ENCODE measurements around the gene YPEL4.

Gene YPEL4

DNA sequence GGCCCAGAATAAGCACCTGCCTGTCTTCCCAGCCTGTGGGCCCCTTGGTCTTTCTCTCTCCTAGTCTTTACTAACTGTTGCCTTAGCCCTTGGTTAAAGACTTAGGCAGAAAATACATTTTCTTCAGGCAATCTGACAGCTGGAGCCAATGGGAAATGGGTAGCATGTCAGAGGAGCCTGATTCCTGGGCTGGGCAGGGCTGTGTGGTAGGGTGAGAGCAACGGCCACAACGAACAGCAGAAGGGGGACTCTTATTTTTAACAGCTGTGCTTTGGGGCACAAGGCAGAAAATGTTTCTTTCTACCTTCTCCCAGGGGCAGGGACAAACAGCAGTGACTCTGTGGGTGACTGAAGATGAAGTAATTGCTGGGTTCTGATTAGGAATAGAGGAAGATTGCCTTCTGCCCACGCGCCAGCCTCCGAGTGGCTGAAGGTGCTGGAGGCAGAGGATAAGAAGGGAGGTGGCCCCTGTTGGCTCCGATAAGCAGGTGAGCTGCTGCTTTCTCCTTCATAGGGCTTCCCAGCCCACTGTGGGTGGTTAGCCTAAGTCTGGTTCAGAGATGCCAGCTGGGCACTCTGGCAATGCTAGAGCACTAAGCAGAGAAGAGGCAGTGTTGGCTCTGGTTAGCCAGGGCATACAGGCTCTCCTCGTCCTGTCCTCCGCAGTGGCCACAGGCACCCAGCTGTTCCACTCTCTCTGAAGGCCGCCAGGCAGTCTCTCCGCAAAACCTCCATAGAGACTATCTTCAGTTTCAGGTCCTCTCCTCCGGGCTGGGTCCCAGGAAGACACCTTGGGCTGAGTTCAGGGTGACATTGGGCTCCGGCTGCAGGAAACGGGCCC is 1.5 kb downstream of the YPEL4 start:
- peak; percentile 33 for DNase-seq
- Histone ChIP-seq H2AK5ac (ENCODE audit: low read length, severe bottlenecking) (no peak overlapping the region), H3K23ac (ENCODE audit: low read length in 2 of 2) (no peak overlapping the region), H3K27ac (ENCODE audit: low read length, poor library complexity, severe bottlenecking) (no peak overlapping the region), H3K36me3 (ENCODE audit: control insufficient read depth in 1 of 2, insufficient read depth in 2 of 2, low read depth in 1 of 2, low read length in 2 of 2) (peaks cover 0 to 9% of the 10 kb centered on the region in 2 experiments), H3K4me3 (ENCODE audit: insufficient read depth in 1 of 2, low read depth in 1 of 2, low read length in 2 of 2) (peak overlapping the region in 1 of 2 experiments; percentile 83), H3K79me1 (replicated peaks; ENCODE audit: low read length, poor library complexity, severe bottlenecking) (peaks cover 5% of the 10 kb centered on the region), H3K18ac (ENCODE audit: low read depth in 1 of 2, low read length in 2 of 2) (peak overlapping the region in 1 of 2 experiments; percentile 58), H2BK5ac (ENCODE audit: low read depth, low read length, poor library complexity, severe bottlenecking) (no peak overlapping the region), H2AFZ (ENCODE audit: low read depth, low read length) (no peak overlapping the region), H2BK15ac (ENCODE audit: low read depth, poor library complexity, severe bottlenecking) (peak overlapping the region; percentile 15), H4K8ac (ENCODE audit: low read length) (peak overlapping the region; percentile 32), H3K4me2 (ENCODE audit: low read length, poor library complexity, severe bottlenecking) (peak overlapping the region; percentile 80), H3K4ac (ENCODE audit: low read depth in 1 of 2, low read length in 2 of 2) (no peak overlapping the region), H3K9me3 (ENCODE audit: control insufficient read depth, low read length) (no peaks in the 10 kb centered on the region), H3K14ac (ENCODE audit: low read length in 2 of 2) (peak overlapping the region in 1 of 2 experiments; percentile 4), H2BK12ac (ENCODE audit: low read length in 2 of 2) (peak overlapping the region; percentile 17 to 44), H3K27me3 (ENCODE audit: control insufficient read depth in 1 of 2, insufficient read depth in 1 of 2, low read length in 2 of 2) (peaks cover 16 to 39% of the 10 kb centered on the region in 2 experiments), H4K91ac (ENCODE audit: low read length) (no peak overlapping the region), H2BK120ac (ENCODE audit: low read depth, low read length) (peak overlapping the region; percentile 27), H3K9ac (ENCODE audit: low read length) (peak overlapping the region; percentile 89), H3K4me1 (ENCODE audit: control insufficient read depth, insufficient read depth, low read depth, low read length) (peaks cover 38% of the 10 kb centered on the region)
- WGBS: 9% methylated on average over 13 of the region's 13 CpGs

DNA sequence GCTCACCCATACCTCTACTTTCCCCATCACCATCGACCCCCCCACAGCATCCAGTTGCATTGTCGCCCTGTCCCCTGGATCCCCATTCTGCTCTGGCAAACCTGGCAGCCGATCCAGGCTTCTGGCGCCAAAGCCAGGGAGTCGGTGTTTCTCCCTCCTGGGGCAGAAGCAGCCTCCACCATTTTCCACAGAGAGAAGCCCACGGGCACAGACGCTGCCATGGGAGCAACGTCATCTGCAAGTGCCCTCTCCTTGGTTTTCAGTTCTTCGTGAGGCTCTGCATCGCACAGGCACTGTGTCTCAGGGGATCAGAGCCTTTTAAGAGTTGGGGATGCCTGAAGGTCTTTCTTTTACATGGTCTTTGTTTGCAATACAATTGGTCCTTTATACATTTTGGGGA is 2.3 kb downstream of the YPEL4 start:
- H3K14ac ChIP-seq (ENCODE audit: low read length in 2 of 2): no peak overlapping the region
- H3K27ac ChIP-seq (ENCODE audit: low read length, poor library complexity, severe bottlenecking): no peak overlapping the region
- peaks cover 16 to 39% of the 10 kb centered on the region in 2 experiments for H3K27me3 ChIP-seq (ENCODE audit: control insufficient read depth in 1 of 2, insufficient read depth in 1 of 2, low read length in 2 of 2)
- peak overlapping the region in 1 of 2 experiments; percentile 83 for H3K4me3 ChIP-seq (ENCODE audit: insufficient read depth in 1 of 2, low read depth in 1 of 2, low read length in 2 of 2)
- H2BK120ac ChIP-seq (ENCODE audit: low read depth, low read length): no peak overlapping the region
- no peak overlapping the region for H2BK5ac ChIP-seq (ENCODE audit: low read depth, low read length, poor library complexity, severe bottlenecking)
- H2AFZ ChIP-seq (ENCODE audit: low read depth, low read length): no peak overlapping the region
- H3K79me1 ChIP-seq (replicated peaks; ENCODE audit: low read length, poor library complexity, severe bottlenecking): peaks cover 8% of the 10 kb centered on the region
- peaks cover 41% of the 10 kb centered on the region for H3K4me1 ChIP-seq (ENCODE audit: control insufficient read depth, insufficient read depth, low read depth, low read length)
- H3K4ac ChIP-seq (ENCODE audit: low read depth in 1 of 2, low read length in 2 of 2): no peak overlapping the region
- H3K9me3 ChIP-seq (ENCODE audit: control insufficient read depth, low read length): no peaks in the 10 kb centered on the region
- H2BK12ac ChIP-seq (ENCODE audit: low read length in 2 of 2): no peak overlapping the region
- DNase-seq: no peak
- H3K23ac ChIP-seq (ENCODE audit: low read length in 2 of 2): peak overlapping the region in 1 of 2 experiments; percentile 41
- no peak overlapping the region for H3K18ac ChIP-seq (ENCODE audit: low read depth in 1 of 2, low read length in 2 of 2)
- no peak overlapping the region for H2BK15ac ChIP-seq (ENCODE audit: low read depth, poor library complexity, severe bottlenecking)
- peak overlapping the region; percentile 2 for H3K4me2 ChIP-seq (ENCODE audit: low read length, poor library complexity, severe bottlenecking)
- H2AK5ac ChIP-seq (ENCODE audit: low read length, severe bottlenecking): no peak overlapping the region
- H4K91ac ChIP-seq (ENCODE audit: low read length): no peak overlapping the region
- peaks cover 0 to 9% of the 10 kb centered on the region in 2 experiments for H3K36me3 ChIP-seq (ENCODE audit: control insufficient read depth in 1 of 2, insufficient read depth in 2 of 2, low read depth in 1 of 2, low read length in 2 of 2)
- peak overlapping the region; percentile 42 for H3K9ac ChIP-seq (ENCODE audit: low read length)
- H4K8ac ChIP-seq (ENCODE audit: low read length): no peak overlapping the region
- 3% methylated on average over 10 of the region's 10 CpGs for WGBS

DNA sequence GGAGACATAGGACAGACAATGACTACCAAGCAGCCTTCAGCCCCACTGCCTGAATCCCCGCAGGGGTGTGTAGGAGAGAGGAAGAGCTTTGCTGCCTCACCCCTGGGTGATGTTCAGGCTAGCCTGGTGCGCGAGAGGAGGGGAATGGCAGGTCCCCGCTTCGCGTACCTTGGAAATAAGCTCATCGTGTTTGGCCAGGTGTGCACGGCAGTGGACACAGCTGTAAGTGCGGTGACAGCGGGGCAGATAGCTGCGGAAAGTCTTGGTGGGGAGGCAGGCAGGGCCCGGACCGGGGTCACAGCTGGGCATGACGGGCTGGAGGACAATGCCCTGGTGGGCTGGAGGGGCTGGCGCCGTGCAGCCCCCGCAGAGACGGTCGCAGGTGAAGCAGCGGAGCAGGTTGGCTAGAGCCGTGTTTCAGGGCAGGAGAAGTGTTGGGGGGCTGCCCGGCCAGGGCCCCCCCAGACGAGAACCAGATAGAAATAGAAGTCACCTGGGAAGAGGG is 2.9 kb downstream of the YPEL4 start:
- peaks cover 0 to 9% of the 10 kb centered on the region in 2 experiments for H3K36me3 ChIP-seq (ENCODE audit: control insufficient read depth in 1 of 2, insufficient read depth in 2 of 2, low read depth in 1 of 2, low read length in 2 of 2)
- WGBS: 8% methylated on average over 21 of the region's 23 CpGs
- H2AK5ac ChIP-seq (ENCODE audit: low read length, severe bottlenecking): no peak overlapping the region
- H3K27ac ChIP-seq (ENCODE audit: low read length, poor library complexity, severe bottlenecking): no peak overlapping the region
- H2AFZ ChIP-seq (ENCODE audit: low read depth, low read length): no peak overlapping the region
- H3K4me2 ChIP-seq (ENCODE audit: low read length, poor library complexity, severe bottlenecking): no peak overlapping the region
- H3K27me3 ChIP-seq (ENCODE audit: control insufficient read depth in 1 of 2, insufficient read depth in 1 of 2, low read length in 2 of 2): peaks cover 16 to 39% of the 10 kb centered on the region in 2 experiments
- peak overlapping the region in 1 of 2 experiments; percentile 41 for H3K23ac ChIP-seq (ENCODE audit: low read length in 2 of 2)
- peak overlapping the region in 1 of 2 experiments; percentile 29 for H2BK12ac ChIP-seq (ENCODE audit: low read length in 2 of 2)
- no peak overlapping the region for H3K4ac ChIP-seq (ENCODE audit: low read depth in 1 of 2, low read length in 2 of 2)
- DNase-seq: no peak
- H3K9me3 ChIP-seq (ENCODE audit: control insufficient read depth, low read length): no peaks in the 10 kb centered on the region
- peak overlapping the region in 1 of 2 experiments; percentile 51 for H3K14ac ChIP-seq (ENCODE audit: low read length in 2 of 2)
- H2BK5ac ChIP-seq (ENCODE audit: low read depth, low read length, poor library complexity, severe bottlenecking): no peak overlapping the region
- H3K79me1 ChIP-seq (replicated peaks; ENCODE audit: low read length, poor library complexity, severe bottlenecking): peaks cover 9% of the 10 kb centered on the region
- peak overlapping the region in 1 of 2 experiments; percentile 48 for H3K18ac ChIP-seq (ENCODE audit: low read depth in 1 of 2, low read length in 2 of 2)
- peak overlapping the region; percentile 65 for H4K91ac ChIP-seq (ENCODE audit: low read length)
- H3K9ac ChIP-seq (ENCODE audit: low read length): peak overlapping the region; percentile 42
- H2BK120ac ChIP-seq (ENCODE audit: low read depth, low read length): no peak overlapping the region
- no peak overlapping the region for H4K8ac ChIP-seq (ENCODE audit: low read length)
- H3K4me1 ChIP-seq (ENCODE audit: control insufficient read depth, insufficient read depth, low read depth, low read length): peaks cover 41% of the 10 kb centered on the region
- H2BK15ac ChIP-seq (ENCODE audit: low read depth, poor library complexity, severe bottlenecking): no peak overlapping the region
- no peak overlapping the region for H3K4me3 ChIP-seq (ENCODE audit: insufficient read depth in 1 of 2, low read depth in 1 of 2, low read length in 2 of 2)

DNA sequence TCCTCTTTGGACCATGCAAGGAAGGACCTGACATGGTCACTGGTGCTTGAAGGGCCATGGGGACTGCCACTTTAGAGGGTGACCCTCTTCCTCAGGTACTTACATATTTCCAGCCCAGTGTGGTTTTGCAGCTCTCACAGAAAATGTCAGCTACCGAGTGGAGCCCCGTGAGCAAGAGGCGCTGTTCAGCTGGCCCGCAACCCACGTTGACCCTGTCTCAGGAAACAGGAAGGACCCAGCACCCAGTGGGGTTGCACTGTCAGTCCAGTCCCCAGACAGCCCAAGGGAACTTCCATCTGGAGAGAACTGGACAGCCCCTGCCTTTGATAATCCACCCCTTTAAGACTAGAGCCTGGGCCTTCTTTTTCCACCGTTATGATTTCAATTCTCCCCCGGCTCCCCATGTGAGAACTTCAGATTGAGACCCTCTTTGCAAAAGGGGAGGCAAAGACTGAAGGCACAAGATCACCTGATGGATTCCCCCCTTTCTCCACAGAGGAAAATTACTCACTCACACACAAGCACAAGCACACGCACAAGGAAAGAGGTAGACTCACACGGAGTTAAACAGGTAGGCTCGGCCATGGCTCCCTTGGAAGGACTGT is 3.4 kb downstream of the YPEL4 start:
- Histone ChIP-seq H3K23ac (ENCODE audit: low read length in 2 of 2) (no peak overlapping the region), H3K9ac (ENCODE audit: low read length) (peak overlapping the region; percentile 42), H3K27ac (ENCODE audit: low read length, poor library complexity, severe bottlenecking) (no peak overlapping the region), H2BK15ac (ENCODE audit: low read depth, poor library complexity, severe bottlenecking) (no peak overlapping the region), H3K18ac (ENCODE audit: low read depth in 1 of 2, low read length in 2 of 2) (peak overlapping the region in 1 of 2 experiments; percentile 66), H4K8ac (ENCODE audit: low read length) (no peak overlapping the region), H3K9me3 (ENCODE audit: control insufficient read depth, low read length) (no peaks in the 10 kb centered on the region), H3K79me1 (replicated peaks; ENCODE audit: low read length, poor library complexity, severe bottlenecking) (peaks cover 10% of the 10 kb centered on the region), H2BK120ac (ENCODE audit: low read depth, low read length) (no peak overlapping the region), H3K4me2 (ENCODE audit: low read length, poor library complexity, severe bottlenecking) (no peak overlapping the region), H2AK5ac (ENCODE audit: low read length, severe bottlenecking) (no peak overlapping the region), H3K4me3 (ENCODE audit: insufficient read depth in 1 of 2, low read depth in 1 of 2, low read length in 2 of 2) (no peak overlapping the region), H3K36me3 (ENCODE audit: control insufficient read depth in 1 of 2, insufficient read depth in 2 of 2, low read depth in 1 of 2, low read length in 2 of 2) (peaks cover 0 to 9% of the 10 kb centered on the region in 2 experiments), H2BK12ac (ENCODE audit: low read length in 2 of 2) (no peak overlapping the region), H3K27me3 (ENCODE audit: control insufficient read depth in 1 of 2, insufficient read depth in 1 of 2, low read length in 2 of 2) (peaks cover 16 to 39% of the 10 kb centered on the region in 2 experiments), H4K91ac (ENCODE audit: low read length) (no peak overlapping the region), H2BK5ac (ENCODE audit: low read depth, low read length, poor library complexity, severe bottlenecking) (no peak overlapping the region), H3K14ac (ENCODE audit: low read length in 2 of 2) (no peak overlapping the region), H3K4ac (ENCODE audit: low read depth in 1 of 2, low read length in 2 of 2) (no peak overlapping the region), H3K4me1 (ENCODE audit: control insufficient read depth, insufficient read depth, low read depth, low read length) (peaks cover 43% of the 10 kb centered on the region), H2AFZ (ENCODE audit: low read depth, low read length) (no peak overlapping the region)
- DNase-seq: no peak
- WGBS: 40% methylated on average over 10 of the region's 10 CpGs

Data from mesenchymal stem cell (in vitro differentiated cells and primary cell).